ENCODE results near the gene CHL1.

The CHL1 gene

GRCh38 chr3:249587-250262 is 53.2 kb downstream of the CHL1 start:
- Histone ChIP-seq H3K79me2 (ENCODE audit: insufficient read depth, low read length) (no peaks in the 10 kb centered on the region), H3K4me3 (ENCODE audit: low read depth in 1 of 2, low read length in 2 of 2) (no peak overlapping the region), H3K4me2 (ENCODE audit: insufficient read depth, low read length) (no peak overlapping the region), H4K20me1 (ENCODE audit: insufficient read depth, low read length) (no peaks in the 10 kb centered on the region), H3K36me3 (ENCODE audit: insufficient read depth, low read length) (no peaks in the 10 kb centered on the region), H2AFZ (ENCODE audit: low read depth, low read length) (no peak overlapping the region), H3K9me3 (ENCODE audit: insufficient read depth, low read length, severe bottlenecking) (no peaks in the 10 kb centered on the region), H3K9ac (ENCODE audit: low read depth, low read length) (no peak overlapping the region), H3K27me3 (ENCODE audit: insufficient read depth, low read length, poor library complexity) (no peaks in the 10 kb centered on the region), H3K4me1 (ENCODE audit: insufficient read depth, low read length) (no peaks in the 10 kb centered on the region), H3K27ac (ENCODE audit: low read length) (no peak overlapping the region)
- no peak for TF ChIP-seq EZH2 (IDR thresholded peaks at IDR 0.05; ENCODE audit: borderline replicate concordance, low read depth, low read length, severe bottlenecking)
- no peak for TF ChIP-seq CTCF (IDR thresholded peaks at IDR 0.05; ENCODE audit: borderline replicate concordance, extremely low read depth, low read length, poor library complexity, severe bottlenecking)
- DNase-seq = no peak
- ATAC-seq (ENCODE audit: insufficient read depth, low read depth) = no peak

GRCh38 chr3:256501-256900 is 59.9 kb downstream of the CHL1 start:
- H3K9ac ChIP-seq (ENCODE audit: low read depth, low read length) = no peak overlapping the region
- no peak overlapping the region for H3K27ac ChIP-seq (ENCODE audit: low read length)
- no peaks in the 10 kb centered on the region for H3K36me3 ChIP-seq (ENCODE audit: insufficient read depth, low read length)
- no peaks in the 10 kb centered on the region for H3K79me2 ChIP-seq (ENCODE audit: insufficient read depth, low read length)
- H3K4me2 ChIP-seq (ENCODE audit: insufficient read depth, low read length) = no peak overlapping the region
- H4K20me1 ChIP-seq (ENCODE audit: insufficient read depth, low read length) = no peaks in the 10 kb centered on the region
- H3K27me3 ChIP-seq (ENCODE audit: insufficient read depth, low read length, poor library complexity) = no peaks in the 10 kb centered on the region
- ATAC-seq (ENCODE audit: insufficient read depth, low read depth) = no peak
- H2AFZ ChIP-seq (ENCODE audit: low read depth, low read length) = no peak overlapping the region
- H3K4me1 ChIP-seq (ENCODE audit: insufficient read depth, low read length) = no peaks in the 10 kb centered on the region
- TF ChIP-seq CTCF (IDR thresholded peaks at IDR 0.05; ENCODE audit: borderline replicate concordance, extremely low read depth, low read length, poor library complexity, severe bottlenecking) = no peak
- no peak for TF ChIP-seq EZH2 (IDR thresholded peaks at IDR 0.05; ENCODE audit: borderline replicate concordance, low read depth, low read length, severe bottlenecking)
- H3K4me3 ChIP-seq (ENCODE audit: low read depth in 1 of 2, low read length in 2 of 2) = no peak overlapping the region
- H3K9me3 ChIP-seq (ENCODE audit: insufficient read depth, low read length, severe bottlenecking) = no peaks in the 10 kb centered on the region
- no peak for DNase-seq

GRCh38 chr3:257826-258225 is 61.3 kb downstream of the CHL1 start:
- ATAC-seq (ENCODE audit: insufficient read depth, low read depth) (no peak), DNase-seq (no peak)
- no peak overlapping the region for H3K4me2 ChIP-seq (ENCODE audit: insufficient read depth, low read length)
- H3K27ac ChIP-seq (ENCODE audit: low read length) = no peak overlapping the region
- no peak overlapping the region for H2AFZ ChIP-seq (ENCODE audit: low read depth, low read length)
- H3K9me3 ChIP-seq (ENCODE audit: insufficient read depth, low read length, severe bottlenecking) = no peaks in the 10 kb centered on the region
- no peaks in the 10 kb centered on the region for H4K20me1 ChIP-seq (ENCODE audit: insufficient read depth, low read length)
- no peaks in the 10 kb centered on the region for H3K4me1 ChIP-seq (ENCODE audit: insufficient read depth, low read length)
- H3K4me3 ChIP-seq (ENCODE audit: low read depth in 1 of 2, low read length in 2 of 2) = no peak overlapping the region
- no peaks in the 10 kb centered on the region for H3K36me3 ChIP-seq (ENCODE audit: insufficient read depth, low read length)
- H3K27me3 ChIP-seq (ENCODE audit: insufficient read depth, low read length, poor library complexity) = no peaks in the 10 kb centered on the region
- no peak for TF ChIP-seq CTCF (IDR thresholded peaks at IDR 0.05; ENCODE audit: borderline replicate concordance, extremely low read depth, low read length, poor library complexity, severe bottlenecking)
- TF ChIP-seq EZH2 (IDR thresholded peaks at IDR 0.05; ENCODE audit: borderline replicate concordance, low read depth, low read length, severe bottlenecking) = no peak
- no peaks in the 10 kb centered on the region for H3K79me2 ChIP-seq (ENCODE audit: insufficient read depth, low read length)
- no peak overlapping the region for H3K9ac ChIP-seq (ENCODE audit: low read depth, low read length)

Data from DND-41 (cell line).